ENCODE results near the gene HOXA9. TPM values are rescaled to one million over a fixed set of nuclear protein-coding genes. Genes with fewer than 3 reads are reported as not detected.

The HOXA9 gene
- total RNA-seq, 2 donors from 2014 or later, result not detected

GRCh38 chr7:27116031-27116961 lies 49.0 kb downstream of the HOXA9 start:
- Histone ChIP-seq H3K27me3 (replicated peaks; ENCODE audit: insufficient read depth) (no peaks in the 10 kb centered on the region), H3K27ac (peak overlapping the region; percentile 96 to 99), H3K9me3 (no peaks in the 10 kb centered on the region), H3K4me1 (ENCODE audit: control insufficient read depth in 1 of 2, low read depth in 2 of 2) (peaks cover 10 to 41% of the 10 kb centered on the region in 2 donors), H3K4me3 (peak overlapping the region; percentile 99), H3K36me3 (no peaks in the 10 kb centered on the region)
- DNase-seq (ENCODE audit: low spot score), result no peak
- TF ChIP-seq, protein P1, sequence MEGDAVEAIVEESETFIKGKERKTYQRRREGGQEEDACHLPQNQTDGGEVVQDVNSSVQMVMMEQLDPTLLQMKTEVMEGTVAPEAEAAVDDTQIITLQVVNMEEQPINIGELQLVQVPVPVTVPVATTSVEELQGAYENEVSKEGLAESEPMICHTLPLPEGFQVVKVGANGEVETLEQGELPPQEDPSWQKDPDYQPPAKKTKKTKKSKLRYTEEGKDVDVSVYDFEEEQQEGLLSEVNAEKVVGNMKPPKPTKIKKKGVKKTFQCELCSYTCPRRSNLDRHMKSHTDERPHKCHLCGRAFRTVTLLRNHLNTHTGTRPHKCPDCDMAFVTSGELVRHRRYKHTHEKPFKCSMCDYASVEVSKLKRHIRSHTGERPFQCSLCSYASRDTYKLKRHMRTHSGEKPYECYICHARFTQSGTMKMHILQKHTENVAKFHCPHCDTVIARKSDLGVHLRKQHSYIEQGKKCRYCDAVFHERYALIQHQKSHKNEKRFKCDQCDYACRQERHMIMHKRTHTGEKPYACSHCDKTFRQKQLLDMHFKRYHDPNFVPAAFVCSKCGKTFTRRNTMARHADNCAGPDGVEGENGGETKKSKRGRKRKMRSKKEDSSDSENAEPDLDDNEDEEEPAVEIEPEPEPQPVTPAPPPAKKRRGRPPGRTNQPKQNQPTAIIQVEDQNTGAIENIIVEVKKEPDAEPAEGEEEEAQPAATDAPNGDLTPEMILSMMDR (IDR thresholded peaks at IDR 0.05), result no peak
- ATAC-seq (ENCODE audit: insufficient number of reproducible peaks, low FRiP score, low read depth), result no peak

GRCh38 chr7:27115221-27116026 lies 49.9 kb downstream of the HOXA9 start:
- Histone ChIP-seq H3K9me3 (no peaks in the 10 kb centered on the region), H3K36me3 (no peaks in the 10 kb centered on the region), H3K27me3 (replicated peaks; ENCODE audit: insufficient read depth) (no peaks in the 10 kb centered on the region), H3K4me3 (peak overlapping the region; percentile 99), H3K27ac (peak overlapping the region; percentile 96 to 99), H3K4me1 (ENCODE audit: control insufficient read depth in 1 of 2, low read depth in 2 of 2) (peaks cover 6 to 38% of the 10 kb centered on the region in 2 donors)
- no peak for DNase-seq (ENCODE audit: low spot score)
- ATAC-seq (ENCODE audit: insufficient number of reproducible peaks, low FRiP score, low read depth), result no peak
- TF ChIP-seq, protein P1 (IDR thresholded peaks at IDR 0.05), result no peak

DNA sequence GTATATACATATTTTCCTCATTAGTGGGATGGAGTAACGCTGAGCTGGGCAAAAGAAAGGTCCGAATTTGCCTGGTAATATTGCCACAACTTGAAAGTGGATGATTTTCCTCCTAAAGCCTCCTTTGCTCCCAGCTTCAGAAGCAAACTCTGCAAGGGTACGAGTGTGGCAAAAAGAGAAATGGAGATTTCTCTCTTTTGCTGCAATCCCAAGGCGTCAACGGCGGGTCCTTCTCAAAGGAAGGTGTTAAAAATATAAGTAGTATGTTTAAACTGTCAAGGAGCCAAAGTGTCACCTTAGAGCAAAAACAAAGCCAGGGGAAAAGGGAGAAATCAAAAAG lies 50.5 kb downstream of the HOXA9 start:
- Histone ChIP-seq H3K4me1 (ENCODE audit: control insufficient read depth in 1 of 2, low read depth in 2 of 2) (peaks cover 10 to 38% of the 10 kb centered on the region in 2 donors), H3K36me3 (no peaks in the 10 kb centered on the region)

GRCh38 chr7:27113991-27114769 lies 51.2 kb downstream of the HOXA9 start:
- H3K4me1 ChIP-seq (ENCODE audit: control insufficient read depth in 1 of 2, low read depth in 2 of 2), result peaks cover 17 to 38% of the 10 kb centered on the region in 2 donors
- no peak for ATAC-seq (ENCODE audit: insufficient number of reproducible peaks, low FRiP score, low read depth)

More for the DNA sequence above, 50.5 kb downstream of the HOXA9 start:
- DNase-seq (ENCODE audit: low spot score) (no peak), ATAC-seq (ENCODE audit: insufficient number of reproducible peaks, low FRiP score, low read depth) (no peak)
- TF ChIP-seq, protein P1 (IDR thresholded peaks at IDR 0.05), result no peak
- Histone ChIP-seq H3K4me3 (peak overlapping the region; percentile 99), H3K27ac (peak overlapping the region; percentile 96 to 99), H3K9me3 (no peaks in the 10 kb centered on the region), H3K27me3 (replicated peaks; ENCODE audit: insufficient read depth) (no peaks in the 10 kb centered on the region)

More at GRCh38 chr7:27113991-27114769, 51.2 kb downstream of the HOXA9 start:
- H3K9me3 ChIP-seq, result no peaks in the 10 kb centered on the region
- H3K36me3 ChIP-seq, result no peaks in the 10 kb centered on the region
- DNase-seq (ENCODE audit: low spot score), result no peak
- TF ChIP-seq, protein P1 (IDR thresholded peaks at IDR 0.05), result no peak
- peak overlapping the region; percentile 99 for H3K4me3 ChIP-seq
- peak overlapping the region; percentile 96 to 99 for H3K27ac ChIP-seq
- no peaks in the 10 kb centered on the region for H3K27me3 ChIP-seq (replicated peaks; ENCODE audit: insufficient read depth)
